OCI-LY7 (cell line): ENCODE measurements around the gene KCNRG. TPM values are rescaled to one million over a fixed set of nuclear protein-coding genes. Genes with fewer than 3 reads are reported as not detected.
A peak's percentile ranks its signal among the peaks of the same experiment; 100 is the strongest.
"Not testable (repeated sequence)": the region's sequence is repeated elsewhere in the genome, so short reads cannot be mapped to it uniquely, and the experiment has no call there.

Experiments used
- BruUV-seq: library from RNA; stranded (reverse); fragments of 400-500 nt; replicated peaks from 2 replicates; lab custom pipeline; 2021; lab: Mats Ljungman, UMichigan
- CTCF ChIA-PET: fragments of 300-600 bp; sonication (Branson Sonifier 250); formaldehyde crosslinking; loops from one replicate; lab custom pipeline; 2022; ENCODE audit warnings: antibody characterized with exemption; ENCODE audit not compliant: unreplicated experiment; lab: Charles Lee
- POLR2A ChIA-PET: fragments of 300-600 bp; sonication (Branson Sonifier 250); formaldehyde crosslinking; loops from one replicate; lab custom pipeline; 2022; ENCODE audit warnings: antibody characterized with exemption; lab: Charles Lee
- DNase-seq: peaks from one replicate; pipeline ENCODE4 v3.0.0-alpha.2; 2015; ENCODE audit warnings: low spot score
- H2AFZ ChIP-seq: fragments of 200-600 bp; sonication (generic), shearing (Covaris generic); 2 replicates; pipeline ENCODE4 v1.6.1; 2014; ENCODE audit warnings: mild to moderate bottlenecking, antibody characterized with exemption, low read length, moderate library complexity
- H3K27ac ChIP-seq: fragments of 200-600 bp; sonication (generic); 2 replicates; pipeline ENCODE4 v1.5.1; 2014; ENCODE audit warnings: mixed run types, low read depth, mild to moderate bottlenecking, moderate library complexity, low read length, inconsistent platforms; ENCODE audit not compliant: poor library complexity, severe bottlenecking
- H3K36me3 ChIP-seq: fragments of 200-600 bp; sonication (generic); 2 replicates; pipeline ENCODE4 v1.6.1; 2014; ENCODE audit warnings: mild to moderate bottlenecking, antibody characterized with exemption, low read length, moderate library complexity, mixed read lengths; ENCODE audit not compliant: insufficient read depth
- H3K4me1 ChIP-seq: fragments of 200-600 bp; sonication (generic); 2 replicates; pipeline ENCODE4 v1.5.1; 2014; ENCODE audit warnings: mild to moderate bottlenecking, low read length; ENCODE audit not compliant: insufficient read depth, poor library complexity, severe bottlenecking
- H3K4me2 ChIP-seq: fragments of 200-600 bp; sonication (generic); 2 replicates; pipeline ENCODE4 v1.6.1; 2014; ENCODE audit warnings: mild to moderate bottlenecking, low read length
- H3K4me3 ChIP-seq: fragments of 200-600 bp; sonication (generic); 2 replicates; pipeline ENCODE4 v1.5.1; 2014; ENCODE audit warnings: mild to moderate bottlenecking, low read depth, low read length; ENCODE audit not compliant: poor library complexity, severe bottlenecking
- H3K79me2 ChIP-seq: fragments of 200-600 bp; sonication (generic); 2 replicates; pipeline ENCODE4 v1.6.1; 2016; ENCODE audit warnings: low read depth, mild to moderate bottlenecking, low read length, moderate library complexity, mixed read lengths; ENCODE audit not compliant: insufficient read depth
- H3K9me2 ChIP-seq: fragments of 200-600 bp; sonication (generic); 2 replicates; pipeline ENCODE4 v1.6.1; 2016; ENCODE audit warnings: mild to moderate bottlenecking, low read length, mixed read lengths; ENCODE audit not compliant: insufficient read depth
- H3K9me3 ChIP-seq: fragments of 200-600 bp; sonication (generic); 2 replicates; pipeline ENCODE4 v1.6.1; 2014; ENCODE audit warnings: mild to moderate bottlenecking, mixed run types, low read length, mixed read lengths
- H4K20me1 ChIP-seq: fragments of 200-600 bp; sonication (generic); 2 replicates; pipeline ENCODE4 v1.6.1; 2014; ENCODE audit warnings: mild to moderate bottlenecking, antibody characterized with exemption, low read length, moderate library complexity, mixed read lengths; ENCODE audit not compliant: insufficient read depth
- EZH2phosphoT487 ChIP-seq: fragments of 200-600 bp; sonication (generic); IDR thresholded peaks from 2 replicates; pipeline ENCODE4 v1.6.1; 2018; ENCODE audit warnings: low read depth, borderline replicate concordance, mild to moderate bottlenecking, mixed run types, antibody characterized with exemption, low read length, moderate library complexity, mixed read lengths
- intact Hi-C: fragments of 100-400 bp; cut with micrococcal nuclease; formaldehyde crosslinking; loops from one replicate; pipeline ENCODE4 v1.10.0; 2022; ENCODE audit not compliant: unreplicated experiment
- total RNA-seq, 2 experiments: library from RNA; depleted of rRNA in 1 of 2; stranded (reverse); fragments of >200 nt in 1 of 2; shearing (Covaris generic) in 1 of 2; gene quantifications; 2 replicates each; pipeline ENCODE4 v1.2.3, GENCODE V29; 2014 to 2022
- TF ChIP-seq, protein P1 (sequence below): fragments of 200-600 bp; sonication (generic); conservative IDR thresholded peaks from 2 replicates; pipeline ENCODE4 v1.5.1; 2014; ENCODE audit warnings: mild to moderate bottlenecking, antibody characterized with exemption, low read length, moderate library complexity, mixed read lengths

Gene KCNRG
- total RNA-seq, 2 experiments from 2014 or later, result 0.28 TPM; not detected in 1

- 0 out of 2 replicates have a peak, but pooled peaks cover 4% of the 10 kb centered on the region for H4K20me1 ChIP-seq
- no peak overlapping the region for H3K4me3 ChIP-seq
- H3K27ac ChIP-seq, result no peak overlapping the region
- BruUV-seq, result no TSS peak
- intact Hi-C loops, result no loop called here
- no peaks in the 10 kb centered on the region for H3K9me3 ChIP-seq
- no peak for DNase-seq
- ChIA-PET POLR2A (interaction anchor here (0.5 to 1.2 kb wide), 2 partner anchors 13 to 101 kb away, joined by 3 read pairs; no protein-coding TSS in a partner anchor), CTCF (interaction anchor here (0.6 kb wide), 1 partner anchor 173 kb away, joined by 3 read pairs; no protein-coding TSS in a partner anchor)
- H2AFZ ChIP-seq, result no peak overlapping the region
- no peak overlapping the region for H3K4me2 ChIP-seq
- no peaks in the 10 kb centered on the region for H3K4me1 ChIP-seq
- TF ChIP-seq, protein P1, sequence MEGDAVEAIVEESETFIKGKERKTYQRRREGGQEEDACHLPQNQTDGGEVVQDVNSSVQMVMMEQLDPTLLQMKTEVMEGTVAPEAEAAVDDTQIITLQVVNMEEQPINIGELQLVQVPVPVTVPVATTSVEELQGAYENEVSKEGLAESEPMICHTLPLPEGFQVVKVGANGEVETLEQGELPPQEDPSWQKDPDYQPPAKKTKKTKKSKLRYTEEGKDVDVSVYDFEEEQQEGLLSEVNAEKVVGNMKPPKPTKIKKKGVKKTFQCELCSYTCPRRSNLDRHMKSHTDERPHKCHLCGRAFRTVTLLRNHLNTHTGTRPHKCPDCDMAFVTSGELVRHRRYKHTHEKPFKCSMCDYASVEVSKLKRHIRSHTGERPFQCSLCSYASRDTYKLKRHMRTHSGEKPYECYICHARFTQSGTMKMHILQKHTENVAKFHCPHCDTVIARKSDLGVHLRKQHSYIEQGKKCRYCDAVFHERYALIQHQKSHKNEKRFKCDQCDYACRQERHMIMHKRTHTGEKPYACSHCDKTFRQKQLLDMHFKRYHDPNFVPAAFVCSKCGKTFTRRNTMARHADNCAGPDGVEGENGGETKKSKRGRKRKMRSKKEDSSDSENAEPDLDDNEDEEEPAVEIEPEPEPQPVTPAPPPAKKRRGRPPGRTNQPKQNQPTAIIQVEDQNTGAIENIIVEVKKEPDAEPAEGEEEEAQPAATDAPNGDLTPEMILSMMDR, result no peak
- no peak for TF ChIP-seq EZH2phosphoT487
- H3K9me2 ChIP-seq, result no peaks in the 10 kb centered on the region
- H3K79me2 ChIP-seq, result peaks cover 93% of the 10 kb centered on the region
- H3K36me3 ChIP-seq, result peaks cover 90% of the 10 kb centered on the region
Observed at GRCh38 chr13:50060718-50061117, 45.5 kb downstream of the KCNRG start.

- CTCF ChIA-PET, result not testable (repeated sequence)
- H3K36me3 ChIP-seq, result peaks cover 91% of the 10 kb centered on the region
- POLR2A ChIA-PET, result interaction anchor here (1.3 kb wide), 1 partner anchor 13 kb away, joined by 3 read pairs; no protein-coding TSS in a partner anchor
Observed at GRCh38 chr13:50062336-50062735, 47.1 kb downstream of the KCNRG start.

DNA sequence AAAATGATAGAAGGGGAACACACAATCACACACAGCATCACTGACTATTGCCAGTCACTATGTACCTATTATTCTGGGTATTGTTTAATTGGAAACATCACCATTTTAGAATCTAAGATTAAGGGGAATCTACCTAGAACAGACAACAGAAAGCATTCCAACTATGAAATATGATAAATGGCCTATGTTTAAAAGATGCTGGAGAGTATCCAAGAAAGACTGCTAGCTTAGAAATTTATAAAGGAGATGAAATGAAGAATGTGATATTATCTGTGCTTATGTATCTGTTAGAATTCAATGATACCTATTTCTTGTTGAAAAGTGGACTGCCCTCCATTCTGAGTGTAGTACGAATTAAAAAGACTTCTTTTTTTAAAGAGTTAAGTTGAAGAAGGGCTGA is 50.5 kb downstream of the KCNRG start:
- TF ChIP-seq, protein P1, result no peak
- TF ChIP-seq EZH2phosphoT487, result no peak
- Histone ChIP-seq H3K36me3 (peaks cover 93% of the 10 kb centered on the region), H3K4me3 (no peak overlapping the region), H2AFZ (no peak overlapping the region), H3K9me2 (no peaks in the 10 kb centered on the region), H3K9me3 (no peaks in the 10 kb centered on the region), H3K4me2 (no peak overlapping the region), H3K79me2 (peaks cover 91% of the 10 kb centered on the region), H3K27ac (no peak overlapping the region), H4K20me1 (peaks cover 30% of the 10 kb centered on the region), H3K4me1 (no peaks in the 10 kb centered on the region)
- ChIA-PET POLR2A (interaction anchor here (0.7 to 1.9 kb wide), 2 partner anchors 12 to 15 kb away, joined by 3 to 6 read pairs; no protein-coding TSS in a partner anchor), CTCF (no interaction called here)
- TSS peak; percentile 0 for BruUV-seq
- no peak for DNase-seq
- intact Hi-C loops, result no loop called here

More at GRCh38 chr13:50062336-50062735, 47.1 kb downstream of the KCNRG start:
- intact Hi-C loops, DNase-seq, H3K9me3 ChIP-seq, H3K4me2 ChIP-seq, H3K9me2 ChIP-seq, BruUV-seq, H3K4me1 ChIP-seq, H4K20me1 ChIP-seq, H3K4me3 ChIP-seq, H2AFZ ChIP-seq, H3K27ac ChIP-seq: not testable (repeated sequence)
- peaks cover 91% of the 10 kb centered on the region for H3K79me2 ChIP-seq
